MG63 (cell line): ENCODE measurements around the gene CLDN7. TPM values are rescaled to one million over a fixed set of nuclear protein-coding genes. Genes with fewer than 3 reads are reported as not detected.
A peak's percentile ranks its signal among the peaks of the same experiment; 100 is the strongest.

ENCODE experiments used
- DNase-seq: peaks from one replicate; pipeline ENCODE4 v3.0.0-alpha.2; 2020
- H3K27me3 ChIP-seq: fragments of 250-450 bp; sonication (Bioruptor Pico); 2 replicates; pipeline ENCODE4 v1.5.1; 2020; ENCODE audit warnings: mild to moderate bottlenecking, moderate library complexity
- H3K36me3 ChIP-seq: fragments of 250-450 bp; sonication (Bioruptor Pico); 2 replicates; pipeline ENCODE4 v1.5.1; 2020; ENCODE audit warnings: mild to moderate bottlenecking, moderate library complexity
- H3K4me3 ChIP-seq: fragments of 250-450 bp; sonication (Bioruptor Pico); 2 replicates; pipeline ENCODE4 v1.5.1; 2020; ENCODE audit warnings: mild to moderate bottlenecking, moderate library complexity
- H3K9me3 ChIP-seq: fragments of 250-450 bp; sonication (Bioruptor Pico); 2 replicates; pipeline ENCODE4 v1.5.1; 2020; ENCODE audit warnings: mild to moderate bottlenecking, moderate library complexity
- total RNA-seq: library from RNA; depleted of rRNA; stranded (reverse); fragments of >200 nt; shearing (Covaris generic); gene quantifications from 2 replicates; pipeline ENCODE4 v1.2.3, GENCODE V29; 2014; ENCODE audit warnings: low replicate concordance

Gene CLDN7
- total RNA-seq, 1 experiment from 2014 or later, result not detected

DNA sequence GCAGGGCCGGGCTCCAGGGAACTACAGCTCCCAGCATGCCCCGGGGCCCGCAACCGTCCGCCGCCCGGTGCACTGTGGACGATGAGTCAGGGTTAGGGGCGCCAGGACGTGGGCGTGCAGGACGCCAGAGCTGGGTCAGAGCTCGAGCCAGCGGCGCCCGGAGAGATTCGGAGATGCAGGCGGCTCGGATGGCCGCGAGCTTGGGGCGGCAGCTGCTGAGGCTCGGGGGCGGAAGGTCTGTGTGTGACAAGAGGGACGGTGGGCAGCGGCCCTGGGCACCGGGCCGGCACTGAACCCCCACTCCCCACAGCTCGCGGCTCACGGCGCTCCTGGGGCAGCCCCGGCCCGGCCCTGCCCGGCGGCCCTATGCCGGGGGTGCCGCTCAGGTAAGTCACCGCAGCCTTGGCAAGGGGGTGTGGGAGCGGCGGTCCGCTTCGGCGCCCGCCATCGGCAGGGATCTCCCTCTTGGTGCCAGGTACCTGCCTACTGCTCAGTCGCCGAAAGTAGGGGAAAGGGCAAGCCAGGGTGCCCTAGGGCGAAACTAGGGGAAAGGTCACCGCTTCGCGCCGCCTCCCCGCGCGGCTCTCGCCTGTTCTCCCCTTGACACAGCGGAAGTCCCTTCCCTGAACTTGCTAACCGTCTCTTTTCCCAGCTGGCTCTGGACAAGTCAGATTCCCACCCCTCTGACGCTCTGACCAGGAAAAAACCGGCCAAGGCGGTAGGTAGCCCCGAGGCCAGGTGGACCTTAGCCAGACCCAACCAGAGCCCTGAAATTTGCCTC is 42.3 kb downstream of the CLDN7 start, which contains the start of the genes ACADVL and DLG4:
ACADVL (plus strand) TSS at position 127 of the 781 bp plus-strand sequence; CDS start at position 174, 47 bp downstream.
DLG4 (minus strand) TSS at position 25 of the 781 bp plus-strand sequence.
- DNase-seq, result peak; percentile 92
- Histone ChIP-seq H3K27me3 (no peaks in the 10 kb centered on the region), H3K4me3 (peak within 1 kb of the TSS; percentile 75), H3K36me3 (peaks cover 42% of the 10 kb centered on the region), H3K9me3 (no peaks in the 10 kb centered on the region)

DNA sequence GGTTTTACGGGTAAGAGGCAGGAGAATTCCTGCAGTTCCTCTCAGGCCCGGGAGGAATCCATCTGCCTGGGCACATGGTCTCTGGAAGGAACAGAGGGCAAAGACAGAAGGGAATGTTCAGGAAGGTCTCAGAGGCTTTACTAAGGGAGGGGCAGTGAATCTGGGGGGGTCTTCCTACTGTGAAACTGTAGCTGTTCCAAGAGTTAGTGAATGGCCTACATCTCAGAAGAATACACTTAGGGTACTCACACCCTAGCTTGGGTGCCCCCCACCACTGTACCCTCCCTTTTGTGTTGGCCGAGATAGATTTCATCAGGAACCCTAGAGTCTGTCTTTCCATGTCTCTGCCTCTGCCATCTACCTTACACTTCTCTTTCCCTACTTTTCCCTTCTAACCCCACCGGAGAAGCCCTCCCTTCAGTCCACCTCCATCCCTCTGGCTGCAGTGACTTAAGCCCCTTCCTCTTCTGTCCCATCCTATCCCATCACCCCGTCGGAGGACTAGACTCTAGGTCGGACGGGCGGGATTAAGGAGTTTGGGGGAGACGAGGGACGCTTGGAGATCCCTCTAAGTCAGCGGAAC is 43.0 kb downstream of the CLDN7 start:
- Histone ChIP-seq H3K9me3 (no peaks in the 10 kb centered on the region), H3K4me3 (peak overlapping the region; percentile 75), H3K27me3 (no peaks in the 10 kb centered on the region), H3K36me3 (peaks cover 38% of the 10 kb centered on the region)
- no peak for DNase-seq

DNA sequence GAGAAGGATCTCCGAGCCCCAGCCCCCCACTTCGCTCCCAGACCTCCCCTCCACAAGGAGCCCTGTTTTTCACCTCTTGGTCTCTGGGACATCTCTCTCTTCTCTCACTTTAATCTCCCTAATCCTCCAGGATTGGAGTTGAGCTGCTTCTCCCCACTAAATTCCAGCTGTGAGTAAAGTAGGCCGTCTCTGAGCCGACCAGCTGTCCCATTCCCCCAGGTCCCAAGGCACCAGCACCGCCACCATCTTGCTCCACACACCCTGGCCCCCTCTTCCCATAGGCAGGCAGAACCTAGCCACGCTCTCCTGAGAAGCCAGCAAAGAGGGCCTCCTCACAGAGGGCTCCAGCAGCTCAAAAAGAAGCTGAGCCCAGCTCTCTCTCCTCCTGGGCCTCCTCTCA is 43.5 kb downstream of the CLDN7 start:
- Histone ChIP-seq H3K4me3 (no peak overlapping the region), H3K36me3 (peaks cover 33% of the 10 kb centered on the region), H3K27me3 (no peaks in the 10 kb centered on the region), H3K9me3 (no peaks in the 10 kb centered on the region)
- DNase-seq, result no peak

DNA sequence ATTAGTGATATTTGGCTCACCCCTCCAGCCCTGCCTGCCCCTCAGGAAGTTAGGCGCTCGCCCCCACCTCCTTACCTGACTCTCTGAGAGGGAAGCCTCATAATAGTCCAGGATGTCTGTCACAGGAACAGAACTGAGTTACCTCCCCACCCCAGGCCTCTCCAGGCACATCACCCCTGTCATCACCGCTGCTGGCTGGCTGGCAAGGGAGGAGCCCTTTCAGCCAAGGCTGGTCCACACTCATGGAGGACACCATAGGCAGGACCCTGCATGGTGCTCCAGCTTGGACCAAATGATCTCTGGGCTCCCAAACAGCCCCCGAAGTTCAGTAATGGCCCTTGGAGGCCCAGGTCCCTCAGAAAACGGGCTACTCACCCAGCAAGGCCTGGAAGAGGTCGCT is 44.1 kb downstream of the CLDN7 start:
- Histone ChIP-seq H3K4me3 (no peak overlapping the region), H3K9me3 (no peaks in the 10 kb centered on the region), H3K36me3 (peaks cover 27% of the 10 kb centered on the region), H3K27me3 (no peaks in the 10 kb centered on the region)
- no peak for DNase-seq

DNA sequence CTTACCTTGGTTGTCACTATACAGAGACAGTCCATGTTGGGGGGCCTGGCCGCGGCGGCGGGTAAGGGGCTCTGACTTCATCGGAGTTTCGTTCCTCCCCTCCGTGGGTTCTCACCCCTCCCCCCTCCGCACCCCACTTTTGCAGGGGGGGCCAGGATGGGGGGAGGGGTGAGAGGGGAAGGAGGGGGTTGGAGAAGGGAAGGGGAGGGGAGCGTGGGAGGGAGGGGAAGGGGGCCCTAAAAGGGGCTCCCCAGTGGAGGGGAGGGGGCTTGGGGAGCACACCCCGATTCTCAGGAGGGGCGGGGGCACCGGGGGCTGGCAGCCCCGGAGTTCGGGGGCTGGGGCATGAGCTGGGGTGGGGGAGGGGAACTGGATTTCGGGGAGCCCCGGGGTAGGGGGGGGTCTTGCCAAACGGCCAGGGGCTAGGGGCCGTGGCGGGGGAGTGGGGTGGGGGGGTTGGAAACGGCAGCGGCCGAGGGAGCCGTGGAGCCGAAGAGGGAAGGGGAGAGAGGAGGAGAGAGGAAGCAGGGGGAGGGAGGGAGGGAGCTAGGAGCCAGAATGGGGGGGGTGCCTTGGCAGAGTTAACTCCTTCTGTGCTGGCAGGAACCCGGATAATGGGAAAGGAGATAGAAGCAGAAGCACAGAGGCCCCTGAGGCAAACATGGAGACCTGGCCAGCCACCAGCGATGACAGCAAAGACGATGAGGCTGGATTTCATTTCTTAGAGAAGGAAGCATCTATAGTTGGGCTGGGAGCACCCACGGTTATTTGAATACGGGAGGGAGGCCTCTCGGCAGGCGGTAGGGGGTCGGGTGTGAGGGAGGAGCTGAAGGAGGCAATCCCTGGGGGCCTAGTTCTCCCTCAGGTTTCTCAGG is 44.9 kb downstream of the CLDN7 start:
- no peaks in the 10 kb centered on the region for H3K27me3 ChIP-seq
- no peaks in the 10 kb centered on the region for H3K9me3 ChIP-seq
- peaks cover 21% of the 10 kb centered on the region for H3K36me3 ChIP-seq
- DNase-seq, result peak; percentile 67
- H3K4me3 ChIP-seq, result peak overlapping the region; percentile 50

DNA sequence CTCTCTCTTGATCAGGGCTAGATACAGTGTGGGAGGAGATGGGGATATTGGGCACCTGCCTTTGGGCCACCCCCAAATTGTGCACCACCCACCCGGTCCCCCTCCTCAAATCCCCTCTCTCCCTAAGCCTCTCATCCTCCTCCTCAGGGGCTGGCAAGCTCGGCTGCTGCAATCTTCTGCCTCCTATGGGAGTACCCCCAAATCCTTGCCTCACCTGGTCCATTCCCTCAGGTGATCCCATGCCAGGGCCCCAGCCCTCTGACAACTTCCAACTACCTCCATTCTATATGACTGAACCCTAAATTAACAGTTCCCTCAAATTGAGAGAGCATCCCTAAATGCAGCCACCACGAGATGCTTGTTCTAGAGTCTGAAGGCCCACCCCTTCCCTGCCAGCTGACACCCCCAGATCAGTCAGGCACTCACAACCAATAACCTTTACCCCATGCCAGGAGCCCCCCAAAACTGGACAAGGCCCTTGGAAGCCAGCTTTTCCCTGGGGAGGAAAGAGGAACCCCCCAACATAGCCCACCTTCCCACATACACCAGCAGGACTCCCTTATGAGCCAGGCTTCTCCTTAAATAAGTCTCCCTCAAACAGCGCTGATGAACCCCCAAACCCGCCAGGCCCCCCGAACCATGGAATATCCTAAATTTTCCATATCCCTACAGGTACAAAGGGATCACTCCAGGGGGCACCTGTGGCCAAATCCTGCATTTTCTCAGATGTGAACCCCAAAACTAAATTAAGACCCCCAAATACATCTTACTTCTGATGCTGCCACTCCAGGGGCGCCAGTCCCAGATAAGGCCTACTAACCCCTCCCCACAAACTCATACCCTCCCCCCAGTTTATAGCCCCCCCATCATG is 45.8 kb downstream of the CLDN7 start:
- Histone ChIP-seq H3K27me3 (no peaks in the 10 kb centered on the region), H3K36me3 (peaks cover 14% of the 10 kb centered on the region), H3K9me3 (no peaks in the 10 kb centered on the region), H3K4me3 (peak overlapping the region; percentile 50)
- DNase-seq, result no peak

DNA sequence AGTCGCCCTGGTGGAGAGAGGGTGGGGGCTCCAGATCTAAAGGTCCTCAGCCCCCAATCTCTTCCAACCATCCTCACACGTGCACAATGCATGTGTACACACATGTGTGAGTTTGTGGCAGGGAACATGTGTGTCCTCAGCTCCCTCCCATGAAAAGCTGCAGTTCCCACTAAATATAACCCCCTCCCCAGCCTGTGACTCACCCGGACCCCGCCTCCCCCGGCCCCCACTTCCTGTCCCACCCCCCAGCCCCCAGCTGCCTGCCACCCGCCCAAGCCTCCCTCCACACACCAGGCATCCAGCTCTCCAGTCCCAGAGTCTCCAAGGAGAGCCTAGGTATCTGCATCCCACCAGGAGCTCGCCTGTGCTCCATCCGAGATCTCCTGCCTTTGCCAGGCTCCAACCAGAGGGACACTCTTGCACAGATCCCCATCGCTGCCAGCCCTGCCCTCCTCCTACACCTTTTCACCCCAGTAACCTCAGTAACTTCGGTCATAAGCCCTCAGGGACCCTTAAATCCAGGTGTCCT is 46.6 kb downstream of the CLDN7 start:
- Histone ChIP-seq H3K27me3 (no peaks in the 10 kb centered on the region), H3K36me3 (peaks cover 6% of the 10 kb centered on the region), H3K9me3 (no peaks in the 10 kb centered on the region), H3K4me3 (peak overlapping the region; percentile 50)
- DNase-seq, result no peak

DNA sequence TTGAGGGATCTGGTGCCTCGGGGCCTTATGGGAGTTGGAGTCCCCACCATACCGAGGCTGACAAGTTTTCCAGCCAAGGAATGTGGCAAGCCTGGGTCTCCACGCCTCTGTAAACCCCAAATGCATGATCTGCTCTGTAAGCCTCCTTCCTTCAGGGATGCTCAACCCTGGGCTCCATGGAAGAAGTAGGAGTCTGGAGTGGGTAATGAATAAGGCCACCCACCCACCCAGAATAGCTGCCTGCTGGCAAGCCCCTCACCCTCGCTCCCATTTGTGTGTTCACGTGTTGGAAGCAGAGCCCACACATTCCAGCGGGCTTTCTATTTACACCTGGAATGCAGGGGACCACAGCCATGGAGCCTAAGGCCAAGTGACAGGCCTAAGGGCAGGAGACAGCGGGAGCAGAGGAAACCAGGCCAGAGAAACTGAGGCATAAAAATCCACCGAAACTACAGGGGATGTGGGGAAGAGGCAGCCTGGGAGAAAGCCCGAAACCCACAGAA is 47.1 kb downstream of the CLDN7 start:
- Histone ChIP-seq H3K27me3 (no peaks in the 10 kb centered on the region), H3K4me3 (peak overlapping the region; percentile 43), H3K36me3 (peaks cover 1% of the 10 kb centered on the region), H3K9me3 (no peaks in the 10 kb centered on the region)
- no peak for DNase-seq

DNA sequence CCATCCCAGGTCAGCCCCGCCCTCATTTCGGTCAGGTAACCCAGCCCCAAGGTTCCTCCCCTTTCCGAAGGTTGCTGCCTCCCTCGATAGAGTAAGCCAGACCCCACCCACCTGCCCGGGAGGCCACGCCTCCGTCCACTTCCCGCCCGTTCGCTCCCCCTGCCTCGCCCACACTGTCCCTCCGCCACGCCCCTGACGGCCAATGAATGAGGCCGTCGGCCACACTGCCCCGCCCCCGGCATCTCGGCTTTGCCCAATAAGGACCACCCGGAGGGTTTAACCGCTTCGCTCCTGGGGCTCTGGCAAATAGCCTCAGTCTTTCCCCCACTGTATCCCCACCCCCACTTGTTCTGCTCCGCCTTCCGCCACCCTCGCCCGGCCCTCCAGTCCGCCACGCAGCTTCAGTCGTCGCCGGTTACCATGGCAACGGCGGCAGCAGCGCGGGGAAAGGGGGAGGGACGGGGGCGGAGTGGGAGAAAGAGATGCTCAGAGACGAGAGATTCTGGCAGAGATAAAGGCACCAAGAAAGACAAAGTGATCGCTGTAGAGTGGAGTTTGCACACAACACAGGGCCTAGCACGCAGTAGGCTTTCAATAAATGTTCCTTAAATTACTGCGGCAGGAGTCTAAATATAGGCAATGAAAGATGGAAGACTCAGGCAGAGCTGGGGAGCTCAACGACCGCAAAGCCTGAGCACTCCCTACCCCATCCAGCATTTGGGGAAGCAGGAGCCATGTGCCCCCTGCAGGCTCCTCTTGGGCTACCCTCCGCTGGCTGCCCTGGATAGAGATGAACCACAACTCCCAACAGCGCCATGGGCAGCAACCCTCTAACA is 47.8 kb downstream of the CLDN7 start:
- no peaks in the 10 kb centered on the region for H3K27me3 ChIP-seq
- peak overlapping the region; percentile 43 for H3K4me3 ChIP-seq
- DNase-seq, result peak; percentile 90
- no peaks in the 10 kb centered on the region for H3K9me3 ChIP-seq
- H3K36me3 ChIP-seq, result no peaks in the 10 kb centered on the region

DNA sequence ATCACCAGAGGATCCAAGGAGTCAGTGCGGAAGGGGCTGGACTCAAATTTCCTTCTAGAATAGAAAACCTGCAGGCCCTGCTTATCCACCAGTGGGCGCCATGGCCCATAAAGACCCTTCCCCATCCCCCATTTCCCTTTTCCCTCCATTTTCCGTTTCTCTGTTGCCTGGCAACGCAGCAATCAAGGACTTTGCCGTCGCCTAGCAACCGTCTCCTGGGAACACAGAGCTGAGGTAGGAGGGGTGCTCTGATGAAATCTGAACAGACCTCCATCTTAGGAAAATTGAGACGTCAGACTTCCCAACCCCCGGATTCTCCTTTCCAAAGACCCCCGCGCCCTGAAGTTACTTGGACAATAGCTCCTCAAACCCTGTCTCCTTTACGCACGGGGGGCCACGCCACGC is 48.4 kb downstream of the CLDN7 start:
- no peaks in the 10 kb centered on the region for H3K27me3 ChIP-seq
- H3K9me3 ChIP-seq, result no peaks in the 10 kb centered on the region
- peak overlapping the region; percentile 43 for H3K4me3 ChIP-seq
- H3K36me3 ChIP-seq, result no peaks in the 10 kb centered on the region
- DNase-seq, result peak; percentile 26

DNA sequence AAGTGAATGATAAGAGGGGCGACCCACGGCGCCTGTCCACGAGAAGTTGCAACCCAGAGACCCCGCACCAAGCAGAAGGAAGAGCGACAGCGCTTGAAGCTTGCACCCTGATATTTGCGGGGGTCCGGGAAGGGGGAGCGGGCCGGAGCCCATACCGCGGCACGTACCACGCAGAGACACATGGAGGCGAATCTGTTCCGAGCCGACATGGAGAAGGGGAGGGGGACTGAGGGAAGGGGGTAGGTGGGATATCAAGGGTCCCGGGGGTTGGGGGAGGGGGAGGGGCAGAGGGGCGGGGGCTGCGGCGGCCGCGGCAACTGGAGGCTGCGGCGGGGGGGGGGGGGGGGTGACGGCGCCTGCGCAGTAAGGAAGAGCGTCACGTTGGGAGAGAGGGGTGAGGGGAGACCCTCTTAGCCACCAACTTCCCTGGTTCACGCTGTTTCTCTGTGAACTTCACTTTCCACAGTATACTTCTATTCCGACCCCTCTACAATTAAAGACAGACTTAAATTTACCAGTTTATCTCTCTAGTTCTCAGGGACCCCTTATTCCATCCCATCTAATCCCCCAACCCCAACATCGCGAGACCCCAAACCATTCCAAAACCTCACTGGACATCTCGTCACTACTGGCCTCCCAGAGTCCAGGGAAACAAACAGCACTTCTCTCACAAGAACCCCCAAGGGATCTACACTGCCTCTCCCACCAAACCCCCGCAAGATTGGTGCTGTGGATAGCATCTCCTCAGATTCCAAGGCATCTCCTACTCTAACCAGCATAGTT is 50.6 kb downstream of the CLDN7 start:
- Histone ChIP-seq H3K27me3 (no peaks in the 10 kb centered on the region), H3K4me3 (no peak overlapping the region), H3K36me3 (no peaks in the 10 kb centered on the region), H3K9me3 (no peaks in the 10 kb centered on the region)
- no peak for DNase-seq
